ENCODE results near the gene TMEM267. TPM values are rescaled to one million over a fixed set of nuclear protein-coding genes. Genes with fewer than 3 reads are reported as not detected.

Gene TMEM267
- total RNA-seq, 1 experiment from 2014 or later = 6.0 TPM

DNA sequence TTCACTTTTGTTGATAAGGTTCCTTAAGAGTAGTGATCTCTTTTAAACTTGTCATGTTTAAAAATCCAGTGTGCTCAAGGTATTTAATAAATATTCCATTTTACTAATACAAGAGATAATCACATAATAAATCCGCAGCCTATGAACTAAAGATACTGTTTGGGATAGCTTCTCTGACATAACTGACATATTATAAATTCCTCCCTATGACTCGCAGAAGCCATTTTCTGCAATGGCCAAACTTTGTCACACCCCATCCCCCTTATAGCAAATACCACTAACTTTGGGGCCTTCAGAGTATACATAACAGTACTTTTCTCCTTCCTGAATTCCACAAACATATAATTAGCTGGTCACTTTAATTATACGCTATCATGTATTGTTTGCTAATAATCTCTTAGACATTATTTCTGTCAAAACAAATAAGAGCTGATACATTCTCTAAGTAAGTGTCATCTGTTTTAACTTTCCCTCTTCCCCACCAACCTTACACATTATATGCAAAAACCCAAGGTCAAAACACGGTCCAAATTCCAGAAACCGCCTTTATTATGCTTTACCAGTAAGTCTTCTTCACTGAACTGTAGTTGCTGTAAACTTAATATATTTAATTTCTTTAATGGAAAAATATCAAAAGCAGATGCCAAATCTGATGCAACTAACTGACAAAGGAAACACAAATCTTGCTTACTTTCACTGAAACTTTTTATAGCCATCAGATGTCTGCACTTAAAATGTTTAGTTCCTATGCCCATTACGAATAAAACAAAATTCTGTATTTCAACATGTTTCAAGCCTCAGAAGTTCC lies 971 bp downstream of the TMEM267 start:
- POLR2A ChIA-PET = interaction anchor here (1.1 to 2.0 kb wide), 2 partner anchors 13 to 121 kb away, joined by 3 to 9 read pairs; partner anchors contain the start of gene NNT
- TF ChIP-seq, protein P1, sequence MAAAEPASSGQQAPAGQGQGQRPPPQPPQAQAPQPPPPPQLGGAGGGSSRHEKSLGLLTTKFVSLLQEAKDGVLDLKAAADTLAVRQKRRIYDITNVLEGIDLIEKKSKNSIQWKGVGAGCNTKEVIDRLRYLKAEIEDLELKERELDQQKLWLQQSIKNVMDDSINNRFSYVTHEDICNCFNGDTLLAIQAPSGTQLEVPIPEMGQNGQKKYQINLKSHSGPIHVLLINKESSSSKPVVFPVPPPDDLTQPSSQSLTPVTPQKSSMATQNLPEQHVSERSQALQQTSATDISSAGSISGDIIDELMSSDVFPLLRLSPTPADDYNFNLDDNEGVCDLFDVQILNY (CRISPR knock-in tag; IDR thresholded peaks at IDR 0.05) = no peak
- TF ChIP-seq GABPB1 (CRISPR knock-in tag; IDR thresholded peaks at IDR 0.05) (no peak), ZNF263 (CRISPR knock-in tag; IDR thresholded peaks at IDR 0.05; ENCODE audit: low read depth) (no peak), ZNF317 (CRISPR knock-in tag; IDR thresholded peaks at IDR 0.05; ENCODE audit: borderline replicate concordance, low read depth) (no peak), ZNF219 (CRISPR knock-in tag; IDR thresholded peaks at IDR 0.05; ENCODE audit: borderline replicate concordance) (no peak), SMAD3 (CRISPR knock-in tag; IDR thresholded peaks at IDR 0.05; ENCODE audit: borderline replicate concordance) (no peak), ATF1 (CRISPR knock-in tag; IDR thresholded peaks at IDR 0.05) (no peak), JAZF1 (CRISPR knock-in tag; IDR thresholded peaks at IDR 0.05) (no peak), FOXJ3 (CRISPR knock-in tag; IDR thresholded peaks at IDR 0.05; ENCODE audit: borderline replicate concordance) (no peak), HMGA2 (CRISPR knock-in tag; IDR thresholded peaks at IDR 0.05) (no peak), TEAD4 (CRISPR knock-in tag; IDR thresholded peaks at IDR 0.05) (no peak), ZNF396 (CRISPR knock-in tag; IDR thresholded peaks at IDR 0.05; ENCODE audit: borderline replicate concordance) (no peak), RORB (CRISPR knock-in tag; IDR thresholded peaks at IDR 0.05) (no peak)
- TF ChIP-seq, protein P2, sequence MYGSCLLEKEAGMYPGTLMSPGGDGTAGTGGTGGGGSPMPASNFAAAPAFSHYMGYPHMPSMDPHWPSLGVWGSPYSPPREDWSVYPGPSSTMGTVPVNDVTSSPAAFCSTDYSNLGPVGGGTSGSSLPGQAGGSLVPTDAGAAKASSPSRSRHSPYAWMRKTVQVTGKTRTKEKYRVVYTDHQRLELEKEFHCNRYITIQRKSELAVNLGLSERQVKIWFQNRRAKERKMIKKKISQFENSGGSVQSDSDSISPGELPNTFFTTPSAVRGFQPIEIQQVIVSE (CRISPR knock-in tag; IDR thresholded peaks at IDR 0.05; ENCODE audit: borderline replicate concordance) = no peak
- TF ChIP-seq, protein P3, sequence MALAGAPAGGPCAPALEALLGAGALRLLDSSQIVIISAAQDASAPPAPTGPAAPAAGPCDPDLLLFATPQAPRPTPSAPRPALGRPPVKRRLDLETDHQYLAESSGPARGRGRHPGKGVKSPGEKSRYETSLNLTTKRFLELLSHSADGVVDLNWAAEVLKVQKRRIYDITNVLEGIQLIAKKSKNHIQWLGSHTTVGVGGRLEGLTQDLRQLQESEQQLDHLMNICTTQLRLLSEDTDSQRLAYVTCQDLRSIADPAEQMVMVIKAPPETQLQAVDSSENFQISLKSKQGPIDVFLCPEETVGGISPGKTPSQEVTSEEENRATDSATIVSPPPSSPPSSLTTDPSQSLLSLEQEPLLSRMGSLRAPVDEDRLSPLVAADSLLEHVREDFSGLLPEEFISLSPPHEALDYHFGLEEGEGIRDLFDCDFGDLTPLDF (CRISPR knock-in tag; IDR thresholded peaks at IDR 0.05) = no peak
- TF ChIP-seq, protein P4, sequence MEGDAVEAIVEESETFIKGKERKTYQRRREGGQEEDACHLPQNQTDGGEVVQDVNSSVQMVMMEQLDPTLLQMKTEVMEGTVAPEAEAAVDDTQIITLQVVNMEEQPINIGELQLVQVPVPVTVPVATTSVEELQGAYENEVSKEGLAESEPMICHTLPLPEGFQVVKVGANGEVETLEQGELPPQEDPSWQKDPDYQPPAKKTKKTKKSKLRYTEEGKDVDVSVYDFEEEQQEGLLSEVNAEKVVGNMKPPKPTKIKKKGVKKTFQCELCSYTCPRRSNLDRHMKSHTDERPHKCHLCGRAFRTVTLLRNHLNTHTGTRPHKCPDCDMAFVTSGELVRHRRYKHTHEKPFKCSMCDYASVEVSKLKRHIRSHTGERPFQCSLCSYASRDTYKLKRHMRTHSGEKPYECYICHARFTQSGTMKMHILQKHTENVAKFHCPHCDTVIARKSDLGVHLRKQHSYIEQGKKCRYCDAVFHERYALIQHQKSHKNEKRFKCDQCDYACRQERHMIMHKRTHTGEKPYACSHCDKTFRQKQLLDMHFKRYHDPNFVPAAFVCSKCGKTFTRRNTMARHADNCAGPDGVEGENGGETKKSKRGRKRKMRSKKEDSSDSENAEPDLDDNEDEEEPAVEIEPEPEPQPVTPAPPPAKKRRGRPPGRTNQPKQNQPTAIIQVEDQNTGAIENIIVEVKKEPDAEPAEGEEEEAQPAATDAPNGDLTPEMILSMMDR (IDR thresholded peaks at IDR 0.05) = no peak
- TF ChIP-seq, protein P5, sequence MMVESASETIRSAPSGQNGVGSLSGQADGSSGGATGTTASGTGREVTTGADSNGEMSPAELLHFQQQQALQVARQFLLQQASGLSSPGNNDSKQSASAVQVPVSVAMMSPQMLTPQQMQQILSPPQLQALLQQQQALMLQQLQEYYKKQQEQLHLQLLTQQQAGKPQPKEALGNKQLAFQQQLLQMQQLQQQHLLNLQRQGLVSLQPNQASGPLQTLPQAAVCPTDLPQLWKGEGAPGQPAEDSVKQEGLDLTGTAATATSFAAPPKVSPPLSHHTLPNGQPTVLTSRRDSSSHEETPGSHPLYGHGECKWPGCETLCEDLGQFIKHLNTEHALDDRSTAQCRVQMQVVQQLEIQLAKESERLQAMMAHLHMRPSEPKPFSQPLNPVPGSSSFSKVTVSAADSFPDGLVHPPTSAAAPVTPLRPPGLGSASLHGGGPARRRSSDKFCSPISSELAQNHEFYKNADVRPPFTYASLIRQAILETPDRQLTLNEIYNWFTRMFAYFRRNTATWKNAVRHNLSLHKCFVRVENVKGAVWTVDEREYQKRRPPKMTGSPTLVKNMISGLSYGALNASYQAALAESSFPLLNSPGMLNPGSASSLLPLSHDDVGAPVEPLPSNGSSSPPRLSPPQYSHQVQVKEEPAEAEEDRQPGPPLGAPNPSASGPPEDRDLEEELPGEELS (CRISPR knock-in tag; IDR thresholded peaks at IDR 0.05) = no peak
- TF ChIP-seq, protein P6, sequence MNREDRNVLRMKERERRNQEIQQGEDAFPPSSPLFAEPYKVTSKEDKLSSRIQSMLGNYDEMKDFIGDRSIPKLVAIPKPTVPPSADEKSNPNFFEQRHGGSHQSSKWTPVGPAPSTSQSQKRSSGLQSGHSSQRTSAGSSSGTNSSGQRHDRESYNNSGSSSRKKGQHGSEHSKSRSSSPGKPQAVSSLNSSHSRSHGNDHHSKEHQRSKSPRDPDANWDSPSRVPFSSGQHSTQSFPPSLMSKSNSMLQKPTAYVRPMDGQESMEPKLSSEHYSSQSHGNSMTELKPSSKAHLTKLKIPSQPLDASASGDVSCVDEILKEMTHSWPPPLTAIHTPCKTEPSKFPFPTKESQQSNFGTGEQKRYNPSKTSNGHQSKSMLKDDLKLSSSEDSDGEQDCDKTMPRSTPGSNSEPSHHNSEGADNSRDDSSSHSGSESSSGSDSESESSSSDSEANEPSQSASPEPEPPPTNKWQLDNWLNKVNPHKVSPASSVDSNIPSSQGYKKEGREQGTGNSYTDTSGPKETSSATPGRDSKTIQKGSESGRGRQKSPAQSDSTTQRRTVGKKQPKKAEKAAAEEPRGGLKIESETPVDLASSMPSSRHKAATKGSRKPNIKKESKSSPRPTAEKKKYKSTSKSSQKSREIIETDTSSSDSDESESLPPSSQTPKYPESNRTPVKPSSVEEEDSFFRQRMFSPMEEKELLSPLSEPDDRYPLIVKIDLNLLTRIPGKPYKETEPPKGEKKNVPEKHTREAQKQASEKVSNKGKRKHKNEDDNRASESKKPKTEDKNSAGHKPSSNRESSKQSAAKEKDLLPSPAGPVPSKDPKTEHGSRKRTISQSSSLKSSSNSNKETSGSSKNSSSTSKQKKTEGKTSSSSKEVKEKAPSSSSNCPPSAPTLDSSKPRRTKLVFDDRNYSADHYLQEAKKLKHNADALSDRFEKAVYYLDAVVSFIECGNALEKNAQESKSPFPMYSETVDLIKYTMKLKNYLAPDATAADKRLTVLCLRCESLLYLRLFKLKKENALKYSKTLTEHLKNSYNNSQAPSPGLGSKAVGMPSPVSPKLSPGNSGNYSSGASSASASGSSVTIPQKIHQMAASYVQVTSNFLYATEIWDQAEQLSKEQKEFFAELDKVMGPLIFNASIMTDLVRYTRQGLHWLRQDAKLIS (CRISPR knock-in tag; IDR thresholded peaks at IDR 0.05; ENCODE audit: borderline replicate concordance) = no peak
- TF ChIP-seq, protein P7, sequence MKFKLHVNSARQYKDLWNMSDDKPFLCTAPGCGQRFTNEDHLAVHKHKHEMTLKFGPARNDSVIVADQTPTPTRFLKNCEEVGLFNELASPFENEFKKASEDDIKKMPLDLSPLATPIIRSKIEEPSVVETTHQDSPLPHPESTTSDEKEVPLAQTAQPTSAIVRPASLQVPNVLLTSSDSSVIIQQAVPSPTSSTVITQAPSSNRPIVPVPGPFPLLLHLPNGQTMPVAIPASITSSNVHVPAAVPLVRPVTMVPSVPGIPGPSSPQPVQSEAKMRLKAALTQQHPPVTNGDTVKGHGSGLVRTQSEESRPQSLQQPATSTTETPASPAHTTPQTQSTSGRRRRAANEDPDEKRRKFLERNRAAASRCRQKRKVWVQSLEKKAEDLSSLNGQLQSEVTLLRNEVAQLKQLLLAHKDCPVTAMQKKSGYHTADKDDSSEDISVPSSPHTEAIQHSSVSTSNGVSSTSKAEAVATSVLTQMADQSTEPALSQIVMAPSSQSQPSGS (CRISPR knock-in tag; IDR thresholded peaks at IDR 0.05; ENCODE audit: borderline replicate concordance, low read depth) = no peak
- no peak for DNase-seq (ENCODE audit: low spot score)
- CTCF ChIA-PET = no interaction called here
- Mint-ChIP-seq H3K36me3 (peaks cover 2% of the 10 kb centered on the region; the same call in 1 of the 2 replicates), H3K9me3 (no peaks in the 10 kb centered on the region), H3K4me3 (peak overlapping the region; percentile 98), H3K27me3 (ENCODE audit: low read depth) (no peaks in the 10 kb centered on the region), H3K4me1 (peaks cover 9% of the 10 kb centered on the region), H3K27ac (peak overlapping the region; percentile 83)
- no peak for ATAC-seq

All from WTC11 (cell line).